ENCODE measurements around the gene CHSY1.

DNA sequence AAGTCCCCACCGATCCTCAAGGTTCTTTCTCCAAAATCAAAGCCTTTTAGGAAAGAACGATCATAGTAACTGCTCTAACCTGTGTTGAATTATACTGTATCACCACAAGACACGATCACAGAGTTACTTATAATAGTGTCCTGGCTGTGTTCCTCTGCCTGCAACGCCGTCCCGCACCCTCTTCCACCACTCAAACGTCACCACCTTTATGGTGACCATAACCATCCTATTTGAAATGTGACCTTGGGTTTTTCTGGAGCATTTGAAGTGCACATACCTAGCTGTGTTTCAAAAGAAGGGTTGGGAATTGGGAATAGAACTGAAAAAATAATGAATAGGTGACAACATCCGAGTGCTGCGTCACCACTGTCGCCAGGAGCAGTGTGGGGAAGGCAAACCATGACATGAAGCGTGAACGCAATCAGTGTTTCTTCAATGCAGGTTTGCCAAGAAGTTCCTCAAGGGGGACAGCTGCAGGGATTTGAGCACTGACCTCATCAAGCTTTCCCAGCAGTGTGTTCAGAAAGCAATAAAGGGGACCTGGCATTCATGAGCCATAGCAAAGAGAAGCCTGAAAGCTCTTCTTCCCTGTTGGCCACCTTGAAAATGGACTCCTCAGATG lies 26.2 kb upstream of the CHSY1 start:
- TF ChIP-seq, protein P1, sequence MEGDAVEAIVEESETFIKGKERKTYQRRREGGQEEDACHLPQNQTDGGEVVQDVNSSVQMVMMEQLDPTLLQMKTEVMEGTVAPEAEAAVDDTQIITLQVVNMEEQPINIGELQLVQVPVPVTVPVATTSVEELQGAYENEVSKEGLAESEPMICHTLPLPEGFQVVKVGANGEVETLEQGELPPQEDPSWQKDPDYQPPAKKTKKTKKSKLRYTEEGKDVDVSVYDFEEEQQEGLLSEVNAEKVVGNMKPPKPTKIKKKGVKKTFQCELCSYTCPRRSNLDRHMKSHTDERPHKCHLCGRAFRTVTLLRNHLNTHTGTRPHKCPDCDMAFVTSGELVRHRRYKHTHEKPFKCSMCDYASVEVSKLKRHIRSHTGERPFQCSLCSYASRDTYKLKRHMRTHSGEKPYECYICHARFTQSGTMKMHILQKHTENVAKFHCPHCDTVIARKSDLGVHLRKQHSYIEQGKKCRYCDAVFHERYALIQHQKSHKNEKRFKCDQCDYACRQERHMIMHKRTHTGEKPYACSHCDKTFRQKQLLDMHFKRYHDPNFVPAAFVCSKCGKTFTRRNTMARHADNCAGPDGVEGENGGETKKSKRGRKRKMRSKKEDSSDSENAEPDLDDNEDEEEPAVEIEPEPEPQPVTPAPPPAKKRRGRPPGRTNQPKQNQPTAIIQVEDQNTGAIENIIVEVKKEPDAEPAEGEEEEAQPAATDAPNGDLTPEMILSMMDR (IDR thresholded peaks at IDR 0.05), result no peak
- TF ChIP-seq POLR2A (IDR thresholded peaks at IDR 0.05), result no peak

All from testis (tissue), 2 donors.